Stomach smooth muscle (tissue), 2 donors: ENCODE measurements around the gene SNIP1.
"Not testable (repeated sequence)": the region's sequence is repeated elsewhere in the genome, so short reads cannot be mapped to it uniquely, and the experiment has no call there.

Experiments used
- H3K27ac ChIP-seq: one replicate; pipeline ENCODE4 v1.7.0; 2013; ENCODE audit warnings: mild to moderate bottlenecking, low read length, inconsistent platforms
- H3K27me3 ChIP-seq, 2 donors: one replicate each; pipeline ENCODE4 v1.7.0; 2013; ENCODE audit warnings: low read length in 2 of 2; ENCODE audit not compliant: insufficient read depth in 2 of 2, control insufficient read depth in 1 of 2
- H3K36me3 ChIP-seq, 2 donors: one replicate each; pipeline ENCODE4 v1.7.0; 2013; ENCODE audit warnings: low read length in 2 of 2; ENCODE audit not compliant: control insufficient read depth in 2 of 2, insufficient read depth in 2 of 2
- H3K4me1 ChIP-seq: one replicate; pipeline ENCODE4 v1.7.0; 2013; ENCODE audit warnings: low read length; ENCODE audit not compliant: control insufficient read depth, insufficient read depth
- H3K4me3 ChIP-seq, 2 donors: one replicate each; pipeline ENCODE4 v1.7.0; 2013; ENCODE audit warnings: low read length in 2 of 2
- H3K9ac ChIP-seq, 2 donors: one replicate each; pipeline ENCODE4 v1.7.0; 2013; ENCODE audit warnings: low read length in 2 of 2, mild to moderate bottlenecking in 1 of 2
- H3K9me3 ChIP-seq, 2 donors: one replicate each; pipeline ENCODE4 v1.7.0; 2013; ENCODE audit warnings: low read length in 2 of 2; ENCODE audit not compliant: control insufficient read depth in 2 of 2
- donor health status: healthy.
- donor health status: Pancreatic carcinoma.

SNIP1 gene

GRCh38 chr1:37506740-37507139 lies 47.4 kb downstream of the SNIP1 start:
- no peaks in the 10 kb centered on the region for H3K9me3 ChIP-seq
- no peak overlapping the region for H3K4me3 ChIP-seq
- H3K9ac ChIP-seq, result peak overlapping the region in 1 of 2 donors; percentile 11
- H3K36me3 ChIP-seq, result peaks cover 8 to 22% of the 10 kb centered on the region in 2 donors
- no peak overlapping the region for H3K27ac ChIP-seq
- H3K4me1 ChIP-seq, result no peaks in the 10 kb centered on the region
- no peaks in the 10 kb centered on the region for H3K27me3 ChIP-seq

- H3K27ac ChIP-seq, H3K9me3 ChIP-seq, H3K9ac ChIP-seq, H3K4me1 ChIP-seq, H3K27me3 ChIP-seq, H3K4me3 ChIP-seq: not testable (repeated sequence)
- H3K36me3 ChIP-seq, result peaks cover 14 to 25% of the 10 kb centered on the region in 2 donors
Observed at GRCh38 chr1:37502791-37503190, 51.3 kb downstream of the SNIP1 start.

GRCh38 chr1:37502104-37502503 lies 52.0 kb downstream of the SNIP1 start:
- Histone ChIP-seq H3K9ac (no peak overlapping the region), H3K27me3 (no peaks in the 10 kb centered on the region), H3K4me1 (peaks cover 7% of the 10 kb centered on the region), H3K36me3 (peaks cover 14 to 25% of the 10 kb centered on the region in 2 donors), H3K27ac (no peak overlapping the region), H3K9me3 (no peaks in the 10 kb centered on the region), H3K4me3 (no peak overlapping the region)

- Histone ChIP-seq H3K9ac (no peak overlapping the region), H3K9me3 (no peaks in the 10 kb centered on the region), H3K4me3 (no peak overlapping the region), H3K4me1 (peaks cover 7% of the 10 kb centered on the region), H3K36me3 (peaks cover 14 to 23% of the 10 kb centered on the region in 2 donors), H3K27me3 (no peaks in the 10 kb centered on the region), H3K27ac (no peak overlapping the region)
Observed at GRCh38 chr1:37501661-37502060, 52.4 kb downstream of the SNIP1 start.

- Histone ChIP-seq H3K36me3 (peaks cover 14 to 23% of the 10 kb centered on the region in 2 donors), H3K27ac (peak overlapping the region; percentile 13), H3K4me1 (peaks cover 7% of the 10 kb centered on the region), H3K4me3 (no peak overlapping the region), H3K27me3 (no peaks in the 10 kb centered on the region), H3K9me3 (no peaks in the 10 kb centered on the region), H3K9ac (peak overlapping the region in 1 of 2 donors; percentile 21)
Observed at GRCh38 chr1:37498872-37499617, 55.0 kb downstream of the SNIP1 start.

GRCh38 chr1:37497832-37498231 lies 56.3 kb downstream of the SNIP1 start:
- peaks cover 7% of the 10 kb centered on the region for H3K4me1 ChIP-seq
- no peak overlapping the region for H3K27ac ChIP-seq
- H3K9ac ChIP-seq, result no peak overlapping the region
- H3K36me3 ChIP-seq, result peaks cover 21 to 25% of the 10 kb centered on the region in 2 donors
- no peaks in the 10 kb centered on the region for H3K27me3 ChIP-seq
- no peak overlapping the region for H3K4me3 ChIP-seq
- H3K9me3 ChIP-seq, result no peaks in the 10 kb centered on the region

GRCh38 chr1:37495875-37496274 lies 58.2 kb downstream of the SNIP1 start:
- peaks cover 17 to 19% of the 10 kb centered on the region in 2 donors for H3K36me3 ChIP-seq
- no peak overlapping the region for H3K27ac ChIP-seq
- peaks cover 7% of the 10 kb centered on the region for H3K4me1 ChIP-seq
- H3K9me3 ChIP-seq, result no peaks in the 10 kb centered on the region
- no peaks in the 10 kb centered on the region for H3K27me3 ChIP-seq
- no peak overlapping the region for H3K9ac ChIP-seq
- no peak overlapping the region for H3K4me3 ChIP-seq

- Histone ChIP-seq H3K36me3 (peaks cover 23 to 27% of the 10 kb centered on the region in 2 donors), H3K4me3 (no peak overlapping the region), H3K4me1 (no peaks in the 10 kb centered on the region), H3K9me3 (no peaks in the 10 kb centered on the region), H3K27ac (no peak overlapping the region), H3K9ac (no peak overlapping the region), H3K27me3 (no peaks in the 10 kb centered on the region)
Observed at GRCh38 chr1:37493336-37494098, 60.6 kb downstream of the SNIP1 start.

GRCh38 chr1:37487619-37487984 lies 66.5 kb downstream of the SNIP1 start:
- Histone ChIP-seq H3K4me1 (peaks cover 29% of the 10 kb centered on the region), H3K9ac (peak overlapping the region in 1 of 2 donors; percentile 21), H3K27ac (peak overlapping the region; percentile 37), H3K27me3 (no peaks in the 10 kb centered on the region), H3K9me3 (no peaks in the 10 kb centered on the region), H3K4me3 (no peak overlapping the region), H3K36me3 (peaks cover 22 to 29% of the 10 kb centered on the region in 2 donors)

- Histone ChIP-seq H3K4me1 (peaks cover 29% of the 10 kb centered on the region), H3K9ac (no peak overlapping the region), H3K36me3 (peaks cover 27 to 35% of the 10 kb centered on the region in 2 donors), H3K4me3 (no peak overlapping the region), H3K27ac (peak overlapping the region; percentile 37), H3K27me3 (no peaks in the 10 kb centered on the region), H3K9me3 (no peaks in the 10 kb centered on the region)
Observed at GRCh38 chr1:37486680-37487618, 67.1 kb downstream of the SNIP1 start.
